Hematopoietic multipotent progenitor cell treated with erythropoietin and hydrocortisone succinate and interleukin-3 and kit ligand, for 4 days (in vitro differentiated cells): Measurements from ENCODE around the gene VN1R4.
"Not testable (repeated sequence)": the region's sequence is repeated elsewhere in the genome, so short reads cannot be mapped to it uniquely, and the experiment has no call there.

Source experiments
- DNase-seq: peaks from one replicate; pipeline ENCODE4 v3.0.0-alpha.2; 2015

Gene VN1R4

DNA sequence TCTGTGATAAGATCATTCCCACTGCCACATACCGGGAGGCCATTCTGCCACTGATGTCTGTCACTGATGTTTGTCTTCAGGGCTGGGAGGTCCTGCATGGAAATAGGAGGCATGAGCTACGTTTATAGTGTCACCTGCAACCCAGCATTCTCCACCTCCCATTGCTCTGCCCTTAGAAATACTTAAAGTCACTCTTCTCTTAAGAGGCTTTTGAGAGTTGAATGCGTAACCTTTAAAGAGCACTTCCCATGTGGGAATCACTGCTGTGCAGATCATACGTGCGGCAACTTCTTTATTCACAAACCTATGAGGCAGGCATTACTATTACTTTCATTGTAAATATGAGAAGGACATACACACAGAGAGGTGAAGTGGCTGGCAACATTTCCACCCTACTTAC lies at the start of gene VN1R4:
Gene VN1R4, minus strand, starts transcription at position 101 of the 400 bp plus-strand sequence. Its CDS starts 58 bp downstream, at position 43.
- not testable (repeated sequence) for DNase-seq

- no peak for DNase-seq
Measured at GRCh38 chr19:53311897-53312296, 44.4 kb upstream of the VN1R4 start.

DNA sequence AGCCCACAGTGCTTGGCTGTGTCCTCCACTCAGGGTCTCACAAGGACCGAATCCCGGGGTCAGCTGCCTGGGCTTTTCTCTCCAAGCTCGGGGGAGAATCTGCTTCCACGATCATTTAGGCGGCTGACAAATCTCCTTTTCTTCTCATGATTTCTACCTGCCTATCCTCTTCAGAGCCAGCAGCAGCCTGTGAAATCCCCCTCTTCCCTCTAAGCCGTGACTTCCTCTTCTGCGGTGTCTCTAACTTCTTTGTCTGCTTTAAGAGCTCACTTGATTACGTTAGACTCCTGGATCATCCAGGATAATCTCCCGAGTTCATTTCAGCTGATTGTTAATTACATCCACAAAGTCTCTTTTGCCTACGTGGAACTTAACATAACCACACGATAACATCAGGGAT lies 43.5 kb upstream of the VN1R4 start:
- DNase-seq: peak; percentile 9

GRCh38 chr19:53308339-53308811 lies 40.9 kb upstream of the VN1R4 start:
- peak; percentile 28 for DNase-seq

GRCh38 chr19:53301341-53301740 lies 33.8 kb upstream of the VN1R4 start:
- DNase-seq: not testable (repeated sequence)

GRCh38 chr19:53294786-53295441 lies 27.4 kb upstream of the VN1R4 start:
- DNase-seq: no peak

- no peak for DNase-seq
Measured at GRCh38 chr19:53290758-53291549, 23.4 kb upstream of the VN1R4 start.

DNA sequence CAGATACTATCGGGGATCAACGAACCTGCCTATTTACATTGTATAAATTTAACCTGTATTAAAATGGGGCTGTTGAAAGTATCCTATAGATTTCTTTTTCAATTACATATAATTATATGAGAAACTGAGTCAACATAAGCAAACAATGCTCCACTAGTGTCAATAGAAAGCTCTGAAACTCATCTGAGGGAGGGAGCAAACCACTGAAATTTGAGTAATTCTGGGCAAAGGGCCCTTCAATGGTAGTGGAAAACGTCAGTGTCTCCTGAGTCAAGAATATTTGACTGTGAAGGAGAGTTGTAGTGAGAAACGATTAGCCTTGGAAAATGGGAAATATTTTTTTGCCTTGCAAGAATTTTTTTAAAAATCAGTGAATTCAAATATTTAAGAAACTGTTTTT lies 17.6 kb upstream of the VN1R4 start:
- DNase-seq: no peak

DNA sequence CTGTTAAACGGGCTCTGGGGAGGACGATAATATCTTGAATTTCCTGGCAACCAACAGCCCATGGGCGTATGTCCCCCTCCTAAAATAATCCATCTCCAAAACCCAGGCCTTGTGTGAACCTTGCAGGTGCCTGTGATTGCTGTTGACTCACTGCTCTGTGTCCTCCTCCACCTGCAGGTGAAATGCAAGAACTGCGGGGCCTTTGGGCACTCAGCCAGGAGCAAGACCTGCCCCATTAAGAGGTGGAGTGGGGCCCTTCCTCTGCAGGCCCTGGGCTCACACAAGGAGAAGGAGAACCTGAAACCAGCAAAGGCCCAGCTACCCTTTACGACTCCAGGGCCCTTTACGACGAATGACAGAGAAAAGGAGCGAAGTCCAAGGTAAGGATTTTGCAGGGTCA lies 14.4 kb upstream of the VN1R4 start:
- peak; percentile 1 for DNase-seq

- DNase-seq: no peak
Measured at GRCh38 chr19:53275480-53275879, 8.0 kb upstream of the VN1R4 start.

GRCh38 chr19:53272044-53272443 lies 4.5 kb upstream of the VN1R4 start:
- DNase-seq: no peak

DNA sequence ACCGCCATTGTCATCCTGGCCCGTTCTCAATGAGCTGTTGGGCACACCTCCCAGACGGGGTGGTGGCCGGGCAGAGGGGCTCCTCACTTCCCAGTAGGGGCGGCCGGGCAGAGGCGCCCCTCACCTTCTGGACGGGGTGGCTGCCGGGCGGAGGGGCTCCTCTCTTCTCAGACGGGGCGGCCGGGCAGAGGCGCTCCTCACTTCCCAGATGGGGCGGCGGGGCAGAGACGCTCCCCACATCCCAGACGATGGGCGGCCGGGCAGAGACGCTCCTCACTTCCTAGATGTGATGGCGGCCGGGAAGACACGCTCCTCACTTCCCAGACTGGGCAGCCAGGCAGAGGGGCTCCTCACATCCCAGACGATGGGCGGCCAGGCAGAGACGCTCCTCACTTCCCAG lies 2.3 kb upstream of the VN1R4 start:
- DNase-seq: not testable (repeated sequence)

- DNase-seq: not testable (repeated sequence)
Measured at GRCh38 chr19:53257715-53258342, 9.7 kb downstream of the VN1R4 start, which contains the start of gene VN1R2. TSS of gene VN1R2 (plus strand) at chr19:53258292. CDS start at chr19:53258376, 84 bp downstream.

- DNase-seq: peak; percentile 94
Measured at GRCh38 chr19:53254411-53255341, 12.8 kb downstream of the VN1R4 start, which contains the start of gene ZNF677. TSS of gene ZNF677 (minus strand) at chr19:53254873. CDS start at chr19:53251550, 3,323 bp downstream.

- no peak for DNase-seq
Measured at GRCh38 chr19:53246498-53246897, 21.0 kb downstream of the VN1R4 start.

GRCh38 chr19:53237114-53237777 lies 30.3 kb downstream of the VN1R4 start:
- no peak for DNase-seq

GRCh38 chr19:53224606-53225005 lies 42.9 kb downstream of the VN1R4 start:
- DNase-seq: no peak

GRCh38 chr19:53222716-53223115 lies 44.8 kb downstream of the VN1R4 start:
- DNase-seq: not testable (repeated sequence)
